HG03565 (cell line): ENCODE results near the gene FGFRL1.
"Not testable (repeated sequence)": the region's sequence is repeated elsewhere in the genome, so short reads cannot be mapped to it uniquely, and the experiment has no call there.

Experiments
- ATAC-seq: cut with Tn5 transposase; IDR thresholded peaks from one replicate; pipeline ENCODE4 v1.9.1; 2021; ENCODE audit warnings: mild to moderate bottlenecking, moderate library complexity; ENCODE audit not compliant: unreplicated experiment

FGFRL1 gene

GRCh38 chr4:973431-974397, 37.7 kb upstream of the FGFRL1 start, which contains the start of gene DGKQ:
Gene DGKQ, minus strand, starts transcription at chr4:973569. Its CDS starts 87 bp downstream, at chr4:973482.
- ATAC-seq = no peak

GRCh38 chr4:974668-975067, 36.8 kb upstream of the FGFRL1 start:
- ATAC-seq = no peak

GRCh38 chr4:976016-976415, 35.4 kb upstream of the FGFRL1 start:
- ATAC-seq = not testable (repeated sequence)

GRCh38 chr4:978957-979701, 32.3 kb upstream of the FGFRL1 start:
- no peak for ATAC-seq

GRCh38 chr4:982291-982690, 29.1 kb upstream of the FGFRL1 start:
- ATAC-seq = no peak

- ATAC-seq = no peak
Observed at GRCh38 chr4:982814-983213, 28.6 kb upstream of the FGFRL1 start.

- no peak for ATAC-seq
Observed at GRCh38 chr4:984336-985054, 26.9 kb upstream of the FGFRL1 start.

- ATAC-seq = no peak
Observed at GRCh38 chr4:985123-985830, 26.1 kb upstream of the FGFRL1 start.

GRCh38 chr4:986428-986878, 25.0 kb upstream of the FGFRL1 start:
- peak; percentile 17 for ATAC-seq

GRCh38 chr4:986879-987623, 24.4 kb upstream of the FGFRL1 start, which contains the start of gene IDUA:
Gene IDUA, plus strand, starts transcription at chr4:987044. Its CDS starts 41 bp downstream, at chr4:987085.
- ATAC-seq = peak; percentile 64

GRCh38 chr4:987624-988513, 23.6 kb upstream of the FGFRL1 start:
- ATAC-seq = no peak

- ATAC-seq = no peak
Observed at GRCh38 chr4:988726-989721, 22.4 kb upstream of the FGFRL1 start.

- ATAC-seq = no peak
Observed at GRCh38 chr4:989722-990471, 21.5 kb upstream of the FGFRL1 start.

- ATAC-seq = no peak
Observed at GRCh38 chr4:990746-991367, 20.6 kb upstream of the FGFRL1 start.

- no peak for ATAC-seq
Observed at GRCh38 chr4:991451-992296, 19.8 kb upstream of the FGFRL1 start.
